Measurements from ENCODE around the gene ZG16B. TPM values are rescaled to one million over a fixed set of nuclear protein-coding genes. Genes with fewer than 3 reads are reported as not detected.

ZG16B gene
- total and polyA plus RNA-seq, 9 donors, result 0.28 to 1.8 (median 0.45) TPM; not detected in 3

DNA sequence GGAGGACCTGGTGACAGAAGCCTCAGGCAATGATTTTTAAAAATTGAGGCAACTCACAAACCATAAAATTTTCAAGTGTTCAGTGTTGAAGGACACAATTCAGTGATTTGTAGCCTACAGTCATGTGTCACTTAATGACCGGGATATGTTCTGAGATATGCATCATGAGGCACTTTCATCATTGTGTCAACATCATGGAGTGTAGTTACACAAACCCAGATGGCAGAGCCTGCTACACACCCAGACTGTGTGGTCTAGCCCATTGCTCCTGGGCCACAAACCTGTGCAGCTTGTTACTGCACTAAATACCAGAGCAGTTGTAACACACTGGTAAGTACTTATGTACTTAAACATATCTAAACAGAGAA, 30.3 kb upstream of the ZG16B start:
- intact Hi-C loops (cut with DNase I), result no loop called here
- H3K4me1 ChIP-seq (ENCODE audit: insufficient read depth), result no peaks in the 10 kb centered on the region
- no peak for DNase-seq
- H3K27ac ChIP-seq, result no peak overlapping the region
- H3K27me3 ChIP-seq, result no peaks in the 10 kb centered on the region
- peaks cover 0 to 5% of the 10 kb centered on the region in 2 donors for H3K9me3 ChIP-seq
- H3K36me3 ChIP-seq, result no peaks in the 10 kb centered on the region
- WGBS, 3 donors, result 72 to 96% (median 90%) methylated on average over 1 of the region's 1 CpG
- H3K4me3 ChIP-seq, result no peak overlapping the region
- TF ChIP-seq, protein P1, sequence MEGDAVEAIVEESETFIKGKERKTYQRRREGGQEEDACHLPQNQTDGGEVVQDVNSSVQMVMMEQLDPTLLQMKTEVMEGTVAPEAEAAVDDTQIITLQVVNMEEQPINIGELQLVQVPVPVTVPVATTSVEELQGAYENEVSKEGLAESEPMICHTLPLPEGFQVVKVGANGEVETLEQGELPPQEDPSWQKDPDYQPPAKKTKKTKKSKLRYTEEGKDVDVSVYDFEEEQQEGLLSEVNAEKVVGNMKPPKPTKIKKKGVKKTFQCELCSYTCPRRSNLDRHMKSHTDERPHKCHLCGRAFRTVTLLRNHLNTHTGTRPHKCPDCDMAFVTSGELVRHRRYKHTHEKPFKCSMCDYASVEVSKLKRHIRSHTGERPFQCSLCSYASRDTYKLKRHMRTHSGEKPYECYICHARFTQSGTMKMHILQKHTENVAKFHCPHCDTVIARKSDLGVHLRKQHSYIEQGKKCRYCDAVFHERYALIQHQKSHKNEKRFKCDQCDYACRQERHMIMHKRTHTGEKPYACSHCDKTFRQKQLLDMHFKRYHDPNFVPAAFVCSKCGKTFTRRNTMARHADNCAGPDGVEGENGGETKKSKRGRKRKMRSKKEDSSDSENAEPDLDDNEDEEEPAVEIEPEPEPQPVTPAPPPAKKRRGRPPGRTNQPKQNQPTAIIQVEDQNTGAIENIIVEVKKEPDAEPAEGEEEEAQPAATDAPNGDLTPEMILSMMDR (IDR thresholded peaks at IDR 0.05), result no peak
- TF ChIP-seq POLR2A (IDR thresholded peaks at IDR 0.05) (no peak), EP300 (IDR thresholded peaks at IDR 0.05) (no peak)

DNA sequence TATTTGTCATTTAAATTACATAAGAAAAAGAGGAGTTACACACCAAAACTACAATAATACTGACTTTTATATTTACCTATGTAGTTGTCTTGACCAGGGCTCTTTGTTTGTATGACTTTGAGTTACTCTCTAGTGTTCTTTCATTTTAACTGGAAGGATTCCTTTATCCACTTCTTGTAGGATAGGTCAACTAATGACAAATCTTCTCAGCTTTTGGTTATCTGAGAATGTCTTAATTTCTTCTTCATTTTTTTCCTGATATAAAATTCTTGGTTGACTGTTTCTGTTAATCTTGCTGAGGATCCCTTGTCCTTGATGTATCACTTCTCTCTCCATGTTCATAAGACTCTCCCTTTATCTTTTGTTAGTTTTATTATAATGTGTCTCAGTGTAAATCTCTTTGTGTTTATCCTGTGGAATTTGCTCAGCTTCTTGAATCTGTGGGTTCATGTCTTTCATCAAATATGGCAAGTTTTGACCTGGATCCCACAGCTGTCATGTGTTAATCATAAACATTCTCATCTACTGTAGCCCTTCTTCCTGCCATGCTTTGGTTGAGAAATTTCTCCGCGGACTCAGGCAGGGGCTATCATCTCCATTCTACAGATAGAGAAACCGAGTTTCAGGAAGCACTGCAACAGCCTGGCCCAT, 26.4 kb upstream of the ZG16B start:
- intact Hi-C loops (cut with DNase I), result no loop called here
- peaks cover 0 to 5% of the 10 kb centered on the region in 2 donors for H3K9me3 ChIP-seq
- H3K27me3 ChIP-seq, result no peaks in the 10 kb centered on the region
- H3K4me3 ChIP-seq, result no peak overlapping the region
- no peaks in the 10 kb centered on the region for H3K4me1 ChIP-seq (ENCODE audit: insufficient read depth)
- 76 to 85% (median 85%) methylated on average over 3 of the region's 3 CpGs for WGBS, 3 donors
- DNase-seq, result no peak
- no peak overlapping the region for H3K27ac ChIP-seq
- TF ChIP-seq, protein P1 (IDR thresholded peaks at IDR 0.05), result no peak
- no peak for TF ChIP-seq EP300 (IDR thresholded peaks at IDR 0.05)
- no peak for TF ChIP-seq POLR2A (IDR thresholded peaks at IDR 0.05)
- H3K36me3 ChIP-seq, result no peaks in the 10 kb centered on the region

DNA sequence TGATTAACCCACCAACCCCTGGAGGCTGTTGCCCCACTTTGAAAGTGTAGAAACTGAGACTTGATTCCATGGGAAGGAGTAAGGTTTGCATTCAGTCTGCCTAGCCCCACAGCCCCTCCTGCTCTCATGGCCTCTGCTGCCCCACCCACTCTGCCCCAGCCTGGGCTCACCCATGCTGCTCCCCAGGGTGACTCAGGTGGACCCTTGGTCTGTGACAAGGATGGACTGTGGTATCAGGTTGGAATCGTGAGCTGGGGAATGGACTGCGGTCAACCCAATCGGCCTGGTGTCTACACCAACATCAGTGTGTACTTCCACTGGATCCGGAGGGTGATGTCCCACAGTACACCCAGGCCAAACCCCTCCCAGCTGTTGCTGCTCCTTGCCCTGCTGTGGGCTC, 25.4 kb upstream of the ZG16B start:
- H3K4me3 ChIP-seq, result no peak overlapping the region
- TF ChIP-seq EP300 (IDR thresholded peaks at IDR 0.05), result no peak
- TF ChIP-seq POLR2A (IDR thresholded peaks at IDR 0.05), result no peak
- TF ChIP-seq, protein P1 (IDR thresholded peaks at IDR 0.05), result no peak
- peaks cover 0 to 5% of the 10 kb centered on the region in 2 donors for H3K9me3 ChIP-seq
- no peak for DNase-seq
- intact Hi-C loops (cut with DNase I), result no loop called here
- H3K4me1 ChIP-seq (ENCODE audit: insufficient read depth), result no peaks in the 10 kb centered on the region
- H3K27me3 ChIP-seq, result no peaks in the 10 kb centered on the region
- 91 to 96% (median 92%) methylated on average over 4 of the region's 4 CpGs for WGBS, 3 donors
- no peak overlapping the region for H3K27ac ChIP-seq
- no peaks in the 10 kb centered on the region for H3K36me3 ChIP-seq

DNA sequence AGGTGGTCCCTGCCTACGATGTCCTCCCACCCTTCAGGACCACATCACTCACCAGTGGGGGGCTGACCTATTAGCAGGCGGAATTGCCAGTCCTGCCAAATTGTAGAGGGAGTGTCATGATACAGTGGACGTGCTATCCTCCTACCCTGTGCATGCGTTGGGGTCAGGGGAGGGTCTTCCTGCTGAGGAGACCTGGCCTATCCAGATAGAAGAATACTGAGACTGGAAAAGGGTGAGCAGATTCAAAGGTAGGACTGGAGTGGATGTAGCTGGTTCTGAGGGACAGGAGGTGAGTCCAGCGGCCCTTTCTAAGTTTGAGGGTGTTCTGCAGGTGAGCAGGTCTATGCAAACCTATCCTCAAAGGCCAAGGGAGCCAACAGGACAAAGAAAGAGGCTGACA, 23.8 kb upstream of the ZG16B start:
- DNase-seq, result no peak
- Histone ChIP-seq H3K4me3 (no peak overlapping the region), H3K4me1 (ENCODE audit: insufficient read depth) (no peaks in the 10 kb centered on the region), H3K27ac (no peak overlapping the region), H3K27me3 (no peaks in the 10 kb centered on the region), H3K9me3 (peaks cover 0 to 5% of the 10 kb centered on the region in 2 donors), H3K36me3 (no peaks in the 10 kb centered on the region)
- intact Hi-C loops (cut with DNase I), result no loop called here
- TF ChIP-seq, protein P1 (IDR thresholded peaks at IDR 0.05), result no peak
- no peak for TF ChIP-seq EP300 (IDR thresholded peaks at IDR 0.05)
- no peak for TF ChIP-seq POLR2A (IDR thresholded peaks at IDR 0.05)
- 55 to 64% (median 58%) methylated on average over 5 of the region's 5 CpGs for WGBS, 3 donors

Measured in ovary (tissue), 9 donors.